Calu3 (cell line): ENCODE data around the gene XRCC2. TPM values are rescaled to one million over a fixed set of nuclear protein-coding genes. Genes with fewer than 3 reads are reported as not detected.
"Not testable (repeated sequence)": the region's sequence is repeated elsewhere in the genome, so short reads cannot be mapped to it uniquely, and the experiment has no call there.

ENCODE experiments used
- BruUV-seq: library from RNA; stranded (reverse); fragments of 400-500 nt; replicated peaks from 2 replicates; lab custom pipeline; 2021; lab: Mats Ljungman, UMichigan
- CTCF ChIA-PET: fragments of 300-600 bp; sonication (Branson Sonifier 250); formaldehyde crosslinking; loops from one replicate; lab custom pipeline; 2022; ENCODE audit warnings: antibody characterized with exemption; lab: Charles Lee
- DNase-seq: peaks from one replicate; pipeline ENCODE4 v3.0.0; 2022
- H3K27ac Mint-ChIP-seq: one replicate; pipeline ENCODE4 v1.8.0; 2022; ENCODE audit warnings: mixed read lengths; ENCODE audit not compliant: unreplicated experiment
- H3K27me3 Mint-ChIP-seq: one replicate; pipeline ENCODE4 v1.8.0; 2022; ENCODE audit warnings: mixed read lengths; ENCODE audit not compliant: unreplicated experiment
- H3K36me3 Mint-ChIP-seq: one replicate; pipeline ENCODE4 v1.8.0; 2022; ENCODE audit warnings: mild to moderate bottlenecking, moderate library complexity, mixed read lengths; ENCODE audit not compliant: insufficient read depth, unreplicated experiment
- H3K4me1 Mint-ChIP-seq: one replicate; pipeline ENCODE4 v1.8.0; 2022; ENCODE audit warnings: mild to moderate bottlenecking, low read depth, mixed read lengths; ENCODE audit not compliant: unreplicated experiment
- H3K4me3 Mint-ChIP-seq: one replicate; pipeline ENCODE4 v1.8.0; 2022; ENCODE audit warnings: mild to moderate bottlenecking, low read depth, moderate library complexity, mixed read lengths; ENCODE audit not compliant: unreplicated experiment
- H3K9me3 Mint-ChIP-seq: one replicate; pipeline ENCODE4 v1.8.0; 2022; ENCODE audit warnings: low read depth, mixed read lengths; ENCODE audit not compliant: unreplicated experiment
- CTCF ChIP-seq: fragments of 200-600 bp; IDR thresholded peaks from one replicate; pipeline ENCODE4 v1.8.0; 2022; ENCODE audit warnings: antibody characterized with exemption; ENCODE audit not compliant: unreplicated experiment
- intact Hi-C: fragments of 100-400 bp; cut with micrococcal nuclease; formaldehyde crosslinking; loops from one replicate; pipeline ENCODE4 v1.10.0; 2022; ENCODE audit not compliant: unreplicated experiment
- total RNA-seq: library from RNA; stranded (reverse); gene quantifications from 2 replicates; pipeline ENCODE4 v1.2.3, GENCODE V29; 2022

Gene XRCC2
- total RNA-seq, 1 experiment from 2014 or later: 23.1 TPM

GRCh38 chr7:152710153-152710442 is 34.2 kb upstream of the XRCC2 start:
- no peak for DNase-seq
- Mint-ChIP-seq H3K4me3 (no peak overlapping the region), H3K27me3 (no peaks in the 10 kb centered on the region), H3K36me3 (no peaks in the 10 kb centered on the region), H3K4me1 (no peaks in the 10 kb centered on the region), H3K27ac (no peak overlapping the region), H3K9me3 (peaks cover 2% of the 10 kb centered on the region)
- CTCF ChIA-PET: interaction anchor here (0.7 kb wide), 1 partner anchor 16 kb away, joined by 3 read pairs; no protein-coding TSS in a partner anchor
- BruUV-seq: no TSS peak
- intact Hi-C loops: no loop called here
- no peak for TF ChIP-seq CTCF

GRCh38 chr7:152709287-152710152 is 33.6 kb upstream of the XRCC2 start:
- no peak overlapping the region for H3K27ac Mint-ChIP-seq

GRCh38 chr7:152704796-152705384 is 28.9 kb upstream of the XRCC2 start:
- no TSS peak for BruUV-seq
- CTCF ChIA-PET: no interaction called here
- TF ChIP-seq CTCF: no peak
- peaks cover 5% of the 10 kb centered on the region for H3K9me3 Mint-ChIP-seq
- H3K27ac Mint-ChIP-seq: no peak overlapping the region
- H3K4me3 Mint-ChIP-seq: no peak overlapping the region
- intact Hi-C loops: no loop called here
- H3K36me3 Mint-ChIP-seq: no peaks in the 10 kb centered on the region
- DNase-seq: no peak
- no peaks in the 10 kb centered on the region for H3K4me1 Mint-ChIP-seq
- no peaks in the 10 kb centered on the region for H3K27me3 Mint-ChIP-seq

More at GRCh38 chr7:152709287-152710152, 33.6 kb upstream of the XRCC2 start:
- no peaks in the 10 kb centered on the region for H3K36me3 Mint-ChIP-seq
- intact Hi-C loops: no loop called here
- no peak for TF ChIP-seq CTCF
- CTCF ChIA-PET: no interaction called here
- no peak overlapping the region for H3K4me3 Mint-ChIP-seq
- no peaks in the 10 kb centered on the region for H3K4me1 Mint-ChIP-seq
- no peaks in the 10 kb centered on the region for H3K27me3 Mint-ChIP-seq
- DNase-seq: no peak
- BruUV-seq: no TSS peak
- peaks cover 4% of the 10 kb centered on the region for H3K9me3 Mint-ChIP-seq

- DNase-seq: no peak
- intact Hi-C loops: no loop called here
- no peaks in the 10 kb centered on the region for H3K4me1 Mint-ChIP-seq
- no peaks in the 10 kb centered on the region for H3K27me3 Mint-ChIP-seq
- TF ChIP-seq CTCF: no peak
- no peak overlapping the region for H3K4me3 Mint-ChIP-seq
- H3K27ac Mint-ChIP-seq: no peak overlapping the region
- BruUV-seq: no TSS peak
- CTCF ChIA-PET: no interaction called here
- H3K9me3 Mint-ChIP-seq: no peaks in the 10 kb centered on the region
- no peaks in the 10 kb centered on the region for H3K36me3 Mint-ChIP-seq
Observed at GRCh38 chr7:152699079-152699478, 23.1 kb upstream of the XRCC2 start.

GRCh38 chr7:152697268-152697974 is 21.5 kb upstream of the XRCC2 start:
- CTCF ChIA-PET, H3K9me3 Mint-ChIP-seq, H3K4me1 Mint-ChIP-seq, DNase-seq, H3K27ac Mint-ChIP-seq, H3K27me3 Mint-ChIP-seq, BruUV-seq, H3K4me3 Mint-ChIP-seq, H3K36me3 Mint-ChIP-seq, intact Hi-C loops: not testable (repeated sequence)

- DNase-seq, H3K27ac Mint-ChIP-seq, H3K36me3 Mint-ChIP-seq, intact Hi-C loops, H3K4me1 Mint-ChIP-seq, BruUV-seq, H3K4me3 Mint-ChIP-seq, H3K9me3 Mint-ChIP-seq, CTCF ChIA-PET, H3K27me3 Mint-ChIP-seq: not testable (repeated sequence)
Observed at GRCh38 chr7:152692196-152692595, 16.3 kb upstream of the XRCC2 start.
